Liver (tissue), 9 donors: ENCODE results near the gene CCDC158. TPM values are rescaled to one million over a fixed set of nuclear protein-coding genes. Genes with fewer than 3 reads are reported as not detected.

Experiments
- DNase-seq: peaks from one replicate; pipeline ENCODE4 v3.0.0-alpha.2; 2017; ENCODE audit warnings: low spot score
- H3K27ac ChIP-seq, 2 donors: one replicate each; pipeline ENCODE4 v1.7.0; 2013; ENCODE audit warnings: inconsistent platforms in 2 of 2, low read length in 2 of 2, control low read depth in 1 of 2, low read depth in 1 of 2, mild to moderate bottlenecking in 1 of 2
- H3K27me3 ChIP-seq, 4 donors: one replicate each; pipeline versions ENCODE4 v1.6.1 to v1.7.0; 2013; ENCODE audit warnings: low read length in 3 of 4, inconsistent platforms in 1 of 4, mild to moderate bottlenecking in 1 of 4, moderate library complexity in 1 of 4; ENCODE audit not compliant: control insufficient read depth in 4 of 4, insufficient read depth in 4 of 4
- H3K36me3 ChIP-seq, 4 donors: one replicate each; pipeline versions ENCODE4 v1.6.1 to v1.7.0; 2013; ENCODE audit warnings: low read length in 3 of 4, mild to moderate bottlenecking in 3 of 4, low read depth in 1 of 4, moderate library complexity in 1 of 4; ENCODE audit not compliant: control insufficient read depth in 4 of 4, insufficient read depth in 3 of 4
- H3K4me1 ChIP-seq, 4 donors: one replicate each; pipeline versions ENCODE4 v1.6.1 to v1.7.0; 2013; ENCODE audit warnings: low read length in 3 of 4, mild to moderate bottlenecking in 3 of 4, moderate library complexity in 1 of 4; ENCODE audit not compliant: control insufficient read depth in 4 of 4, insufficient read depth in 4 of 4
- H3K4me3 ChIP-seq, 3 donors: one replicate each; pipeline versions ENCODE4 v1.6.1 to v1.7.0; 2013; ENCODE audit warnings: low read length in 3 of 3, control low read depth in 1 of 3, low read depth in 1 of 3, mild to moderate bottlenecking in 1 of 3
- H3K9ac ChIP-seq, 2 donors: one replicate each; pipeline ENCODE4 v1.7.0; 2013; ENCODE audit warnings: low read length in 2 of 2, mild to moderate bottlenecking in 2 of 2, moderate library complexity in 2 of 2, control low read depth in 1 of 2, low read depth in 1 of 2
- H3K9me3 ChIP-seq, 4 donors: one replicate each; pipeline versions ENCODE4 v1.6.1 to v1.7.0; 2013; ENCODE audit warnings: low read length in 3 of 4; ENCODE audit not compliant: control insufficient read depth in 4 of 4
- FOXA1 ChIP-seq: IDR thresholded peaks from 2 replicates; pipeline ENCODE4 v1.6.1; 2016; ENCODE audit warnings: antibody characterized with exemption
- FOXA2 ChIP-seq: IDR thresholded peaks from 2 replicates; pipeline ENCODE4 v1.6.1; 2016; ENCODE audit warnings: antibody characterized with exemption
- GABPA ChIP-seq, 2 donors: IDR thresholded peaks in 1 of 2; conservative IDR thresholded peaks in 1 of 2; 2 replicates each; pipeline ENCODE4 v1.6.1; 2016; ENCODE audit warnings: antibody characterized with exemption in 2 of 2, mild to moderate bottlenecking in 1 of 2, moderate library complexity in 1 of 2
- HNF4A ChIP-seq, 2 donors: conservative IDR thresholded peaks; 2 replicates each; pipeline ENCODE4 v1.6.1; 2016; ENCODE audit warnings: antibody characterized with exemption in 2 of 2, mild to moderate bottlenecking in 2 of 2
- HNF4G ChIP-seq: IDR thresholded peaks from 2 replicates; pipeline ENCODE4 v1.6.1; 2016; ENCODE audit warnings: antibody characterized with exemption
- JUND ChIP-seq, 2 donors: IDR thresholded peaks; 2 replicates each; pipeline ENCODE4 v1.6.1; 2016; ENCODE audit warnings: antibody characterized with exemption in 2 of 2
- NR2F2 ChIP-seq: IDR thresholded peaks from 2 replicates; pipeline ENCODE4 v1.6.1; 2016; ENCODE audit warnings: antibody characterized with exemption
- RAD21 ChIP-seq, 2 donors: IDR thresholded peaks; 2 replicates each; pipeline ENCODE4 v1.6.1; 2016; ENCODE audit warnings: antibody characterized with exemption in 2 of 2, mild to moderate bottlenecking in 2 of 2
- RXRA ChIP-seq, 2 donors: IDR thresholded peaks; 2 replicates each; pipeline ENCODE4 v1.6.1; 2017 to 2018; ENCODE audit warnings: antibody characterized with exemption in 2 of 2, mild to moderate bottlenecking in 1 of 2
- SP1 ChIP-seq: IDR thresholded peaks from 2 replicates; pipeline ENCODE4 v1.6.1; 2018; ENCODE audit warnings: antibody characterized with exemption, mild to moderate bottlenecking
- TAF1 ChIP-seq: conservative IDR thresholded peaks from 2 replicates; pipeline ENCODE4 v1.6.1; 2016; ENCODE audit warnings: antibody characterized with exemption, mild to moderate bottlenecking
- YY1 ChIP-seq: IDR thresholded peaks from 2 replicates; pipeline ENCODE4 v1.6.1; 2016; ENCODE audit warnings: antibody characterized with exemption, mild to moderate bottlenecking
- WGBS: extraction: QIAGEN DNeasy Blood & Tissue Kit; methylation state at CpG from one replicate; pipeline ENCODE4 v1.1.7; 2013; 5-methylcytosine and 5-hydroxymethylcytosine counted together
- polyA plus RNA-seq, 2 donors: library from polyadenylated mRNA; stranded (reverse) in 1 of 2; unstranded in 1 of 2; fragments of 200-250 nt in 1 of 2; fragments of >200 nt in 1 of 2; fragmentation: Nextera tagmentation in 1 of 2; extraction: Ambion mirVana in 1 of 2; gene quantifications; one replicate each; pipeline versions ENCODE4 v1.2.1 to v1.2.3, GENCODE V29; 2013 to 2015
- total RNA-seq, 2 donors: library from RNA; depleted of rRNA; stranded (reverse); fragments of >200 nt; gene quantifications; one replicate each; pipeline ENCODE4 v1.2.3, GENCODE V29; 2014
- TF ChIP-seq, protein P1 (sequence below): fragments of 150-350 bp; IDR thresholded peaks from 2 replicates; pipeline ENCODE4 v1.5.1; 2017; ENCODE audit warnings: improper control_type of control experiment, low read depth, low read length; ENCODE audit not compliant: missing input control
- TF ChIP-seq, protein P2 (sequence below): IDR thresholded peaks from 2 replicates; pipeline ENCODE4 v1.6.1; 2016; ENCODE audit warnings: antibody characterized with exemption
- TF ChIP-seq, protein P3 (sequence below): IDR thresholded peaks from 2 replicates; pipeline ENCODE4 v1.6.1; 2016; ENCODE audit warnings: antibody characterized with exemption
- TF ChIP-seq, protein P4 (sequence below): IDR thresholded peaks from 2 replicates; pipeline ENCODE4 v1.6.1; 2016; ENCODE audit warnings: antibody characterized with exemption, mild to moderate bottlenecking
- TF ChIP-seq, protein P5 (sequence below): IDR thresholded peaks from 2 replicates; pipeline ENCODE4 v1.6.1; 2016; ENCODE audit warnings: antibody characterized with exemption
- donor health status: healthy.
- donor health status: healthy.
- donor health status: healthy.
- donor health status: healthy.
- donor health status: healthy.

CCDC158 gene
- total and polyA plus RNA-seq, 4 donors: 0.28 to 4.0 (median 1.1) TPM

DNA sequence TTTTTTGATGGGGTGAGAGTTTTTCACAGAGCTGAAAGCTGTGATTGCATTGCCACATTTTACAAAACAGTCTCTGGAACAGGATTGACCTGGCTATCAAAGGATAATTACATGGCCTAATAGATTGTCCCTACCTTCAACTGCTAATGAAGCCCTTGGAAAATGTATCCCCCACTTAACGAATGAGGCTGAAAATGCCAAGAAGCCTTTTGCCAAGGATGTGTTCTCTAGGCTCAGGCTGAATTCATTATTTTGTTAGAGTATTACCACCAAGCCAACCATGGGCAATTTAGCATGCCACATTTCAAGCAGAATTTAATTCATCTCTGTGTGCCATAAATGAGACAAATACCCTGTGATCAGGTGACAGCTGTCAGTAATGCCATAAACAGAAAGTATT lies 49.6 kb upstream of the CCDC158 start:
- TF ChIP-seq, protein P1, sequence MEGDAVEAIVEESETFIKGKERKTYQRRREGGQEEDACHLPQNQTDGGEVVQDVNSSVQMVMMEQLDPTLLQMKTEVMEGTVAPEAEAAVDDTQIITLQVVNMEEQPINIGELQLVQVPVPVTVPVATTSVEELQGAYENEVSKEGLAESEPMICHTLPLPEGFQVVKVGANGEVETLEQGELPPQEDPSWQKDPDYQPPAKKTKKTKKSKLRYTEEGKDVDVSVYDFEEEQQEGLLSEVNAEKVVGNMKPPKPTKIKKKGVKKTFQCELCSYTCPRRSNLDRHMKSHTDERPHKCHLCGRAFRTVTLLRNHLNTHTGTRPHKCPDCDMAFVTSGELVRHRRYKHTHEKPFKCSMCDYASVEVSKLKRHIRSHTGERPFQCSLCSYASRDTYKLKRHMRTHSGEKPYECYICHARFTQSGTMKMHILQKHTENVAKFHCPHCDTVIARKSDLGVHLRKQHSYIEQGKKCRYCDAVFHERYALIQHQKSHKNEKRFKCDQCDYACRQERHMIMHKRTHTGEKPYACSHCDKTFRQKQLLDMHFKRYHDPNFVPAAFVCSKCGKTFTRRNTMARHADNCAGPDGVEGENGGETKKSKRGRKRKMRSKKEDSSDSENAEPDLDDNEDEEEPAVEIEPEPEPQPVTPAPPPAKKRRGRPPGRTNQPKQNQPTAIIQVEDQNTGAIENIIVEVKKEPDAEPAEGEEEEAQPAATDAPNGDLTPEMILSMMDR: no peak
- TF ChIP-seq HNF4G (no peak), RXRA (IDR thresholded peaks at IDR 0.05) (no peak), SP1 (no peak), YY1 (no peak), FOXA1 (no peak), TAF1 (no peak), HNF4A (conservative IDR thresholded peaks at IDR 0.05) (no peak), GABPA (IDR thresholded peaks at IDR 0.05 in 1 of 2, conservative IDR thresholded peaks at IDR 0.05 in 1 of 2) (no peak), NR2F2 (no peak), RAD21 (IDR thresholded peaks at IDR 0.05) (no peak), FOXA2 (no peak)
- TF ChIP-seq, protein P2, sequence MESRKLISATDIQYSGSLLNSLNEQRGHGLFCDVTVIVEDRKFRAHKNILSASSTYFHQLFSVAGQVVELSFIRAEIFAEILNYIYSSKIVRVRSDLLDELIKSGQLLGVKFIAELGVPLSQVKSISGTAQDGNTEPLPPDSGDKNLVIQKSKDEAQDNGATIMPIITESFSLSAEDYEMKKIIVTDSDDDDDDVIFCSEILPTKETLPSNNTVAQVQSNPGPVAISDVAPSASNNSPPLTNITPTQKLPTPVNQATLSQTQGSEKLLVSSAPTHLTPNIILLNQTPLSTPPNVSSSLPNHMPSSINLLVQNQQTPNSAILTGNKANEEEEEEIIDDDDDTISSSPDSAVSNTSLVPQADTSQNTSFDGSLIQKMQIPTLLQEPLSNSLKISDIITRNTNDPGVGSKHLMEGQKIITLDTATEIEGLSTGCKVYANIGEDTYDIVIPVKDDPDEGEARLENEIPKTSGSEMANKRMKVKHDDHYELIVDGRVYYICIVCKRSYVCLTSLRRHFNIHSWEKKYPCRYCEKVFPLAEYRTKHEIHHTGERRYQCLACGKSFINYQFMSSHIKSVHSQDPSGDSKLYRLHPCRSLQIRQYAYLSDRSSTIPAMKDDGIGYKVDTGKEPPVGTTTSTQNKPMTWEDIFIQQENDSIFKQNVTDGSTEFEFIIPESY: no peak
- TF ChIP-seq, protein P3, sequence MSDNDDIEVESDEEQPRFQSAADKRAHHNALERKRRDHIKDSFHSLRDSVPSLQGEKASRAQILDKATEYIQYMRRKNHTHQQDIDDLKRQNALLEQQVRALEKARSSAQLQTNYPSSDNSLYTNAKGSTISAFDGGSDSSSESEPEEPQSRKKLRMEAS: no peak
- TF ChIP-seq, protein P4, sequence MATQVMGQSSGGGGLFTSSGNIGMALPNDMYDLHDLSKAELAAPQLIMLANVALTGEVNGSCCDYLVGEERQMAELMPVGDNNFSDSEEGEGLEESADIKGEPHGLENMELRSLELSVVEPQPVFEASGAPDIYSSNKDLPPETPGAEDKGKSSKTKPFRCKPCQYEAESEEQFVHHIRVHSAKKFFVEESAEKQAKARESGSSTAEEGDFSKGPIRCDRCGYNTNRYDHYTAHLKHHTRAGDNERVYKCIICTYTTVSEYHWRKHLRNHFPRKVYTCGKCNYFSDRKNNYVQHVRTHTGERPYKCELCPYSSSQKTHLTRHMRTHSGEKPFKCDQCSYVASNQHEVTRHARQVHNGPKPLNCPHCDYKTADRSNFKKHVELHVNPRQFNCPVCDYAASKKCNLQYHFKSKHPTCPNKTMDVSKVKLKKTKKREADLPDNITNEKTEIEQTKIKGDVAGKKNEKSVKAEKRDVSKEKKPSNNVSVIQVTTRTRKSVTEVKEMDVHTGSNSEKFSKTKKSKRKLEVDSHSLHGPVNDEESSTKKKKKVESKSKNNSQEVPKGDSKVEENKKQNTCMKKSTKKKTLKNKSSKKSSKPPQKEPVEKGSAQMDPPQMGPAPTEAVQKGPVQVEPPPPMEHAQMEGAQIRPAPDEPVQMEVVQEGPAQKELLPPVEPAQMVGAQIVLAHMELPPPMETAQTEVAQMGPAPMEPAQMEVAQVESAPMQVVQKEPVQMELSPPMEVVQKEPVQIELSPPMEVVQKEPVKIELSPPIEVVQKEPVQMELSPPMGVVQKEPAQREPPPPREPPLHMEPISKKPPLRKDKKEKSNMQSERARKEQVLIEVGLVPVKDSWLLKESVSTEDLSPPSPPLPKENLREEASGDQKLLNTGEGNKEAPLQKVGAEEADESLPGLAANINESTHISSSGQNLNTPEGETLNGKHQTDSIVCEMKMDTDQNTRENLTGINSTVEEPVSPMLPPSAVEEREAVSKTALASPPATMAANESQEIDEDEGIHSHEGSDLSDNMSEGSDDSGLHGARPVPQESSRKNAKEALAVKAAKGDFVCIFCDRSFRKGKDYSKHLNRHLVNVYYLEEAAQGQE: no peak
- TF ChIP-seq, protein P5, sequence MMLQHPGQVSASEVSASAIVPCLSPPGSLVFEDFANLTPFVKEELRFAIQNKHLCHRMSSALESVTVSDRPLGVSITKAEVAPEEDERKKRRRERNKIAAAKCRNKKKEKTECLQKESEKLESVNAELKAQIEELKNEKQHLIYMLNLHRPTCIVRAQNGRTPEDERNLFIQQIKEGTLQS: no peak
- no peaks in the 10 kb centered on the region for H3K36me3 ChIP-seq
- no peaks in the 10 kb centered on the region for H3K9me3 ChIP-seq
- 96% methylated on average over 1 of the region's 1 CpG for WGBS
- no peak overlapping the region for H3K4me3 ChIP-seq
- no peak overlapping the region for H3K9ac ChIP-seq
- DNase-seq: no peak
- H3K27ac ChIP-seq: no peak overlapping the region
- peaks cover 0 to 8% (median 4%) of the 10 kb centered on the region in 4 donors for H3K4me1 ChIP-seq
- H3K27me3 ChIP-seq: no peaks in the 10 kb centered on the region

DNA sequence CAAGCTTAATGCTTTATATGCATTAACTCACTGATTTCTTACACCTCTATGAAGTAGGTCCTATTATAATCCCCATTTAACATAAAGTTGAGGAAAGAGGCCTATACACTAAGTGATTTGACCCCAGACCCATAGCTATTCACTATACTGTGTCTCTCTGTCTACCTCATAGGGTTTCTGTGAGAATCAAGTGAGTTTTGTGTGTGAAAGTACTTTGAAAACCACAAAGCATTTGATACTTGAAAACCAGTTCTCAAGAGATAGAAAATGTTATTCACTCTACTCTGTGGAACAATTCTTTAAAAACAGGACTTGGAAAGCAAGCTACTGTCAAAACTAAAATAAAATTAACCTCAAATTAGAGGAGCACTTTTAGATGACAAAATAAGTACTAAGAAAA lies 49.1 kb upstream of the CCDC158 start:
- peaks cover 0 to 8% (median 4%) of the 10 kb centered on the region in 4 donors for H3K4me1 ChIP-seq
- no peak overlapping the region for H3K27ac ChIP-seq
- no peak for TF ChIP-seq HNF4G
- no peak for TF ChIP-seq NR2F2
- TF ChIP-seq, protein P2: no peak
- no peak for TF ChIP-seq RXRA (IDR thresholded peaks at IDR 0.05)
- TF ChIP-seq, protein P3: no peak
- no peak for TF ChIP-seq HNF4A (conservative IDR thresholded peaks at IDR 0.05)
- TF ChIP-seq, protein P1: no peak
- no peak for TF ChIP-seq JUND (IDR thresholded peaks at IDR 0.05)
- no peak for TF ChIP-seq FOXA1
- no peak for TF ChIP-seq SP1
- no peak for TF ChIP-seq YY1
- no peak for TF ChIP-seq RAD21 (IDR thresholded peaks at IDR 0.05)
- no peak for TF ChIP-seq TAF1
- no peak for TF ChIP-seq FOXA2
- TF ChIP-seq GABPA (IDR thresholded peaks at IDR 0.05 in 1 of 2, conservative IDR thresholded peaks at IDR 0.05 in 1 of 2): no peak
- no peak overlapping the region for H3K9ac ChIP-seq
- H3K36me3 ChIP-seq: no peaks in the 10 kb centered on the region
- no peak overlapping the region for H3K4me3 ChIP-seq
- DNase-seq: no peak
- H3K27me3 ChIP-seq: no peaks in the 10 kb centered on the region
- H3K9me3 ChIP-seq: no peaks in the 10 kb centered on the region
